Dedifferentiated amniotic fluid mesenchymal stem cell (primary cell): Measurements from ENCODE around the gene PPP6R1.

Experiments
- DNase-seq: peaks from one replicate; pipeline ENCODE4 v3.0.0-alpha.2; 2016; ENCODE audit errors: extremely low spot score

The PPP6R1 gene

DNA sequence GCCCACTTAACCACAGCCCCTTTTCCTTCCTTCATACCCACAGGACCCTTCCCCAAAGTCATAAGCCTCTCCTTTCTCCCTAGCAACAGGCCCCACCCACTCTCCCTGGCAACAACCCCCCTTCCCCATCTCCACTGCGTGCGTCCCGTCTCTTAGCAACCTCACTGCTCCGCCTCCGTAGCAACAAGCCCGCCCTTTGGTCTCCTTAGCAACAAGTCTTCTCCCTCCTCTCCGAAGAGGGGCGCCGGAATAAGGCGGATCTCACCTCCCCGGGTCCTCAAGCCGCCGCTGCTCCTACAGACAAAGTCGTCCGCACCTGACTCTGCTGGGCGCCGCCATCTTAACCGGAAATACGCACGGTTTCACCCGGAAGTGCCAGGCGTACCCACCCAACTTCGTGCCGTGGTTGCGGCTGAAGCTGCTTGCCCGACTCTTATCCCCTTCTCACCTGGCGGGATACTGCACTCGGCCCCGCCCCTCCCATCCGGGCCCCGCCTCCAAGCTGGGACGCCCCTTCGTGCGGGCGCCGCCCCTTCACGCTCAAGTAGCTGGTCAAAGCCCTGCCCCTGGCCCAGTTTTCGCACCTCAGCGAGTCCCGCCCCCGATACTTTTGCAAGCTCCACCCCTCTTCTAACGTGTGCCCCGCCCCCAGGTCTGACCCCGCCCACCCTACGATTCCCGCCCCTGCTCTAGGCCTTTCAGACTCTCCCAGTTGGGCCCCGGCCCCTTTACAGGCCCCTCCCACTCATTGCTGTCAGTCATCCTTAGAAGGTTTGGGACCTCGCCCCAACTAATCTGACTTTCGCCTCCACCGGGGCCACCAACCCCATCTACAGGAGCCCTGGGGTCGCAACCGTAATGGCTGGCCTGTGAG, 21.2 kb upstream of the PPP6R1 start, which contains the start of gene HSPBP1:
TSS of gene HSPBP1 (minus strand) at position 341 of the 874 bp plus-strand sequence. CDS start 502 bp downstream, outside the sequence.
- DNase-seq: peak; percentile 74

DNA sequence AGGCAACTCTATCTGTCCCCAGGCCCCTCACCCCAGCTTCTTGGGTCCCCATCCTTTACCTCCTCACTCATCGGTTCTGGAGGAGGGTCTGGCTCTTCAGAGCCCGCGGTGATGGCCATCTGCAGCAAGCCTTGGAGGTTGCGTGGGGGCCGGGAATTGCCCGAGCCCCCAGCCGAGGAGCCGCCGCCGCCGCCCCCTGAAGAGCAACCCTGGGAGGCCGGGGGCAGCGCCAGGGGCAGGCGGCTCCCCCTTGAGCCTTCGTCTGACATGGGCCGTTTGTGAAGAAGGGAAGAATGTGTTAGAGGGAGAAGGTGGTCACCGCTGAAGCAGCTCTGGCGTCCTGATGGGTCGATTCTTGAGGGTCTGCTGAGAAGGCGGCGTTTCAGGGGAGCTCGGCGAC, 20.5 kb upstream of the PPP6R1 start:
- no peak for DNase-seq

DNA sequence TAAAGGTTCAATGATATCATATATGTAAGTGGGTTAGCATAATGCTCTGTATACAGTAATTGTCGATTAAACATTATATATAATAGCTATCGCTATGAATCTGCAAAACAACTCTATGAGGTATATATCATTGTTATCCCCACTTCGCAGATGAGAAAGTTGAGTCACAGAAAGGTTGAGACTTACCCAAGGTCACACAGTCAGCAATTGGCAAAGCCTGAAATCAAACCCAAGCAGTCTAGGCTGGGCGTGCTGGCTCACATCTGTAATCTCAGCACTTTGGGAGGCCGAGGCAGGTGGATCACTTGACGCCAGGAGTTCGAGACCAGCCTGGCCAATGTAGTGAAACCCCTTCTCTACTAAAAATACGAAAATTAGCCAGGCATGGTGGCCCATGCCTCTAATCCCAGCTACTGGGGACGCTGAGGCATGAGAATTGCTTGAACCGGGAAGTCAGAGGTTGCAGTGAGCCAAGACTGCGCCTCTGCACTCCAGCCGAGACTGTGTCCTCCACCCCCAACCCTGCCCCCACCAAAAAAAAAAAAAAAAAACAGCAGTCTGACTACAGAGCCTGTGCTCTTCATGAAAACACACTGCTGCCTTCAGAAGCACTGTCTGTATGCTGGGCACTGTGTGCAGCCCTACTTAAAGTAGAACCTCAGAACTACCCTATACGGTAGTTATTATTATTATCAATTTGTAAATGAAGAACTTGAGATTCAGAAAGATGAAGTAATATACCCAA, 19.7 kb upstream of the PPP6R1 start:
- DNase-seq: no peak

DNA sequence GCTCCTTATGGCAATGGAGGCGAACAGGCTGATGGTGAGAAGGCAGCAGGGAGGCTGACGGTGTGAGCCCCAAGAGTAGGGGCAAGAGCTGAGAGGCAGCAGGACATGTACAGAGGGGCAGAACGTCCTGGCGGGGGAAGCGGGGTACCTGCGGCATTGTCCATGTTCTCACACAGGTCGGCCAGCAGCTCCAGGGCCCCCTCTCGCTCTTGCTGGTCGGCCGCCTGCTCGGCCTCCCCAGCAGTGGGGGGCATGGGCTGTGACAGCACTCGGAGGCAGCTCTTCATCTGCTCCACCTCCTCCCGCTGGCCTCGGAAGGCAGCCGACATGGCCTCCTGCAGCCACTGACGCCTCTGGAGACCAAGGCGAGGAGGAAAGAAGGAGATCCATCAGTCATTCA, 18.7 kb upstream of the PPP6R1 start:
- no peak for DNase-seq

DNA sequence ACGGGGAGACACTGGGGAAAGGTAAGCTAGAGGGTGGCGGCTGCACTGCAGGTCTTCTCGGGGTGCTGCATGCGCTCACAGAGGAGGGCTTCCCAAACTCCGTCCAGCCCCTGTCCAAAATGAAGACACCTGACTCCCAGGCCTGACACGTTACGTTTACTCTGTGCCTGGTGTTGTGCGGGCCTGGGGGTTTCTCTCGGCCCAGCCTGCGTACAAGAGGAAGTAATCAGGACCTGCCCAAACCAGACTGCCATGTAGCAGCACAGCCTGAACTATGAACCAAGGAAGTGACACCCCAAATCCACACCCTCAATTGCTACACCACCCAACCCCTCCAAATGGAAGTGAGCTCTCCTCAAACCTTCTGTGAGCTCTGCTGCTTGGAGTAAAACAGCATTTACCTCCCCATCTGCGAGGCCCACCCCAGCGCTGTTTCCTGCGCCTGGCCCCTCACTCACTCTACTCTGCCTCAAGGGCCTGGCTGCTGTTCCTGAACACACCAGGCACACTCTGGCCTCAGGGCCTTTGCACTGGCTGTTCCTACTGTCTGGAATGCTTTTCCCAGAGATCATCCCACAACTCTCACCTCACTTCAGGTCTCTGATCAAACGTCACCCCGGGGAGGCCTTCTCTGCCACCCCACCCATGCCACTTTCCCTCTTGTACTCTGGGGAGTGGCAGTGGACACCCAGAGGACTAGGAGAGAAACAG, 18.1 kb upstream of the PPP6R1 start:
- DNase-seq: no peak

DNA sequence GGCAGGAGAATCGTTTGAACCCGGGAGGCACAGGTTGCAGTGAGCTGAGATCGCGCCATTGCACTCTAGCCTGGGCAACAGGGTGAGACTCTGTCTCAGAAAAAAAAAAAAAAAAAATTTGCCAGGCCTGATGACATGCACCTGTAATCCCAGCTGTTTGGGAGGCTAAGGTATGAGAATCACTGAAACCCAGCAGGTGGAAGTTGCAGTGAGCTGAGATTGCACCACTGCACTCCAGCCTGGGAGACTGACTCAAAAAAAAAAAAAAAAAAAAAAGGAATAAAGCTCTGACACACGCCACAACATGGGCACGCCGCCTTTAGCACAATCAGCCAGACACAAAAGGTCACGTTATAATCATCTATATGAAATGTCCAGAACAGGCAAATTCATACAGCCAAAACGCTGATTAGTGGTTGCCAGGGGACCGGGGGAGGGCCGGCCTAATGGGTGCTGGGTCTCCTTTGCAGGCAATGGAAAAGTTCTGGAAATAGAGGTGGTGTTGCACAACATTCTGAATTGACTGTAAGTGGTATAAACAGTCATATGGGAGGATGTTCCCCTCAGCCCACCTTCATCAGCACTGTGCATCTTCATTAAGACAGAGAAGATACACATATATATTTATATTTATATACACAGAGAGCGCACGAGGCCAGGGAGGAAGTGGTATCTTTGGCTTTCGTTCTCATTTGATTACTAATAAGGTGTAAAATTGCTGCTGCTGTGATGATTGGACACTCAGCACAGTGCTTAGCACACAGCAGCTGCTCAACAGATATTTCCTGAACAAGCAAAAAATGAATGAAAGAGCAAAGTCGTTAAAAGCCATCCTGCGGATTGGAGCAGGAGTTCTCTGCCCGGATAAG, 17.3 kb upstream of the PPP6R1 start:
- DNase-seq: no peak

DNA sequence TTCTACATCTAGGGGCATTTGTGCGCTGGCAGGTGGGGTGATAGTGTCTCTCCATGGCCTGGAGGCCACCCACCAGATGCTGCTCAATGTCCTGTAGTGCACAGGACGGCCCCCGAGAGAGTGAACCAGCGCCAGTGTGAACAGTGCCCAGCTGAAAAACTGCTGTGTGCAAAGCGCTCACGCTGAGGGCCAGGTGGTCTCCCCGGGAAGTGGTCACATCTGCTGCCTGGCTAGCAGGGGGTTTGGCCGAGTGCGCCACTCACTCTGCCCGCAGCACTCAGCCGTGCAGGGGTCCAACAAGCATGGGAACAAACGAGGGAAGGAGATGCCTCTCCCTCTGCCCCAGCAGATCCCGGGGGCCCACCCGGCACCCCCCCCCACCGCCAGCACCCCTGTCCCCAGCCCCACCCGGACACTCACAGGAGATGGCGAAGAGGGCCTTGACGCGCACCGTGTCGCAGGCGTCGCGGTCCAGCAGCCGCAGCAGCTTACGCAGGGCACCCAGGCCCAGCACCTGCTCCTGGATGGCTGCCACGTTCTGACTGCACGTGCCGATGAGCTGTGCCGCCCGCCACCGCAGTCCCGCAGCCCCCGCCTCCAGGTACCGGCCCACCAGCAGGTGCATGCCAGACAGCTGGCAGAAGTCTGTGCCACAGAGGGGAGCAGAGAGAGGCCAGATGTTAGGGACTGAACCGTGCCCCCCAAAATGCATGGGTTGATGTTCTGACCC, 15.3 kb upstream of the PPP6R1 start:
- DNase-seq: no peak

DNA sequence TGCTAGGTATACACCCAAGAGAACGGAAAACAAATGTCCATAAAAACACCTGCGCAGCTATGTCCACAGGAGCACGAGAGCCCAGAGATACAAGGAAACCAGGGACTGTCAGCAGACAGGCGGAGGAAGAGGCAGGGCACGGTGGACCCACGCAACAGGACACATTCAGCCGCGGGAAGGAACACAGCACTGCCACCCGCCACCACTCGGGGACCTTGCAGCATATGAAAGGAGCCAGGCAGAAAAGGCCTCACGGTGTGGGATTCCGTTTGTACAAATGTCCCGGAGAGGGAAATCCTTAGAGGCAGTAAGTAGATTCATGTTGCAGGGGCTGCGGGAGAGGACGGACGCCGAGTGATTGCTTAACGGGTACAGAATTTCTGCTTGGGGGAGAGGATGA, 13.3 kb upstream of the PPP6R1 start:
- no peak for DNase-seq

DNA sequence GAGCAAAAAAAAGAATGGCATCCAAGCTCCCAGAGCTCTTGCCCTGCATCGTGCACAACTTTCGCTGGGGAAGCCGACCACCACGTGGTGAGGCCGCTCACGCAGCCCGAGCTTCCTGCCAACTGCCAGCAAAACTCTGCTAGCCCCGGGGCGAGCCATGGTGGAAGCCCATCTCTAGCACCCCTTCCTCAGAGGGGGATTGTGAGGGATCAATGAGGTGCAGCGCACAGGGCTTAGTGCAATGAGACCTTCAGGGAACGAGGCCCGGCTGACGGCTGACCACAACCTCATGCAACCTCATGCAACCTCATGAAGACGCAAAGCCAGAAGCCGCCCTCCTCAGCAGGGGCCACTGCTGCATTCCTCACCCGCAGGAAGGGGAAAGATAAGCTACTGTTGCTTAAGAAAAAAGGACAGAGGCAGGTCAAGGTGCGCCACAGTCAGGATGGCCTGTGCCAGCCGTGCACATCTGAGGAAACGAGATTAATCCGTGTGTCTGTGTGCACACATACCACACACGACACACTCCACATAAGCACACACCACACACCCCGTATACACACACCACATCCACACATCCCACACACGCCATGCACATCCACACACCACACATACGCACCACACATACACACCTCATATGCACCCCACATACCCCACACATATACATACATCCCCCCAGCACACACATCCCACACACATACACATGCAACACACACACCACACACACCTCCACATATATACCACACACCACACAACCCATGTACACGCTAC, 11.5 kb upstream of the PPP6R1 start:
- DNase-seq: no peak

DNA sequence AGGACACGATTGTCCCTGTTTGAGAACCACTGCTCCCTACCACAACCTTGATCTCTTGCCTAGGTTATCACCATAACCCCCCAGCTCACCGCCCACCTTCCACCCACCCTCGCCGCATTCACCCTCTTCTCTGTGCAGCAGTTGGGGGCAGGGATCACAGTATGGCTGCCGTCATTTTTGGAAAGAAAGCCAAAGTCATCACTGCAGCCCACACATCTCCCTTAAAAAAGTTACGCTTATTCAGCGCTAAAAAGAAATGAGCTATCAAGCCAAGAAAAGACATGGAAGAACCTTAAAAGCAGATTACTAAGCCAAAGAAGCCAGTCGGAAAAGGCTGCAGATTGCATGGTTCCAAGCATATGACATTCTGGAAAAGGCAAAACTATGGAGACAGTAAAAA, 10.5 kb upstream of the PPP6R1 start:
- no peak for DNase-seq

DNA sequence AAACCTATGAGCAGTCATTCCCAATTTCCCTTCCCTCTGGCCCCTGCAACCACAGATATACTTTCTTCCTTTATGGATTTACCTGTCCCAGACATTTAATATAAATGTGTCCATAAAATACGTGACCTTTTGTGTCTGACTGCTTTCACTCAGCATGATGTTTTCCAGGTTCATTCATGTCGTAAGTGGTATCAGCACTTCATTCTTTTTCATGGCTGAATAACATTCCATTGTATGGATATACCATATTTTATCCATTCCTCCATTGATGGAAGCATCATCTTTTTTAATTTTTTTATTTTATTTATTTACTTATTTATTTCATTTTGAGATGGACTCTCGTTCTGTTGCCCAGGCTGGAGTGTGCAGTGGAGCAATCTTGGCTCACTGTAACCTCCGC, 8.0 kb upstream of the PPP6R1 start:
- DNase-seq: no peak

DNA sequence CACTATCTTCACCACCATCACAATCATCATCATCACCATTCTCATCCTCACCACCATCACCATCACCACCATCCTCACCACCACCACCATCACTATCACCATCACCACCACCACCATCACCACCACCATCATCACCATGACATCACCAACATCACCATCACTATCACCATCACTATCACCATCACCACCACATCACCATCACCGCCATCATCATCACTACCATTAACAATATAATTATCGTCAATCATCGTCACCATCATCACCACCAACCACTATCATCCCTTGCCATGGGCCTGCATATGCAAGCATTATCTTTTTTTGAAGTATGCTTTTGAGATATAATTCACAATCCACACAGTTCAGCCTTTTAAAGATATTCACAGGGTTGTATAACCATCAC, 7.6 kb upstream of the PPP6R1 start:
- no peak for DNase-seq

DNA sequence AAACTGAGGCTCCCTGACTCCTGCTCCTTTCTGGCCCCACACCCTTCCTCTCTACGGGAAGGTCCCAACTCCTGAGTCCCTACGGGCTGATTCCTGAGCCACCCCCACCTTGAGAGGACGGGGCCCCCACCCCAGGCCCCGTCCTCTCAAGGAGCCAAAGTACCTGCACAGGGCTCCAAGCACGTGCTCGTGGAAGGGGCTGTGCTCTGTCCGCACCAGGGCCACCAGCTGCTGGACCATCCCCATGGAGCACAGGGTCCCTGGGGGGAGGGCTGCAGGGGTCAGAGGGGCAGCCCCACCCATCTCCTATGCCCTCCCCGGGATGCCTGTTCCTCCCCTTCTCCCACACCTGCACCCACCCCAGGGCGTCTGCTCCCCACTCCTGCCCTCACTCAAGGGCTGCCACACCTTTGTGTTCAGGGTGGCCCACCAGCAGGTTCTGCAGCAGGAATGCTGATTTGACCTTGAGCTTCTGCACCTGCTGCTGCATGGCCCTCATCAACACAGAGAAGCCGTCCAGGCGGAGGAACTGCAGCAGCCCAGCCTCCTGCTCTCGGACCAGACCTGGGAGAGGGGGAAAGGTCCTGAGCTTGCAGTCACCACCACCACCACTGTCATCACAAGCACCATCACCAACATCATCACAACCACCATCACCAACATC, 7.0 kb upstream of the PPP6R1 start:
- DNase-seq: no peak

DNA sequence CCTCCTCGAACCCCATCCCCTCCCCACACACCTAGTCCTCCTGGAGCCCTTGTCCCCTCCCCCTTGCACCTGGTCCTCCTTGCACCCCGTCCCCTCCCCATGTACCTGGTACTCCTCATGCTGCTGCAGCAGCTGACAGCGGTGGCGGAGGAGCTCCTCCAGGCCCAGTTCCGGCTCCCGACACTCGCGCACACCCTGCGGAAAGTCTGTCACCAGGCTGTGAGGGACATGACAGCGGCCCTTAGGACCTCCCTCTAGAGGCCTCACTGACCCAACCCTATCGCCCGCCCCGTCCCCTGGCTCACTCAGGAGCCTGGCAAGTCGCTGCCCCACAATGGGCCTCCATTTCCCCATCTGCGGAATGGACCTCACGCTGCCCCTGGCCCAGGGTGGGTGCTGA, 6.4 kb upstream of the PPP6R1 start:
- no peak for DNase-seq

DNA sequence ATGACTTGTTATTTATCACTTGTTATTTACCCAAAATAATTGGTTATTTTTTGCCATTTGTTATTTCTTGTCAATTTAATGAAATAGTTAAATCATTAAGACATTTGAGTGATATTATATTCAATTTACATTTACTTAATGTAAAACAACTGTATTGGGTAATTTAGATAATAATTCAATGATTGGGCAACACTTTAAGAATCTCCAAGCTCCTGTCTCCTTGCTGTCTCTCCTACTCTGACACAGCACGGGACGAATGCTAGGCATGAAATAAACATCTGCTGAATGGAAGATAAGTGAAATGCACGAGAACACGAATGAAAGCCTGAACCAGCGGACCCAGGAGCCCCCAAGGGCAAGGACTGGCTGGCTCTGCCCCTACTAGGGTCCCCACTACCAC, 5.7 kb upstream of the PPP6R1 start:
- no peak for DNase-seq

DNA sequence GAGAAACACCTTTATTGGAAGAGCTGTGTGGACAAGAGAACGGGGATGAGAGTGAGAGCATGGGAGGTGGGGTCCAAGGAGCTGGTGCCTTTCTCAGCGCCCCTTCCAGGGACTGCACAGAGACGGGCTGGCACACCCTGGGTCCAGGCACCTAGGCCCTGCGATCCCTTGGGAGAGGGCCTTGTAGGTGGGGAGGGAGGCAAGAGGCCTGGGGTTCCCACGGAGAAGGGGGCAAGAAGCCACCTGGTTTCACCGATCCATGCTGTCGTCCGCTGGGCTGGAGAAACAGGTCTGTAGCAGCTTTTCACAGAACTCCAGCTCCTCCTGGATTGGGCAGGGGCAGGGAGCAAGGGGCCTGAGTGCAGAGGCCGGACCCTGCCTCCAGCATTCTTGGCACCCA, 3.5 kb upstream of the PPP6R1 start:
- DNase-seq: no peak

DNA sequence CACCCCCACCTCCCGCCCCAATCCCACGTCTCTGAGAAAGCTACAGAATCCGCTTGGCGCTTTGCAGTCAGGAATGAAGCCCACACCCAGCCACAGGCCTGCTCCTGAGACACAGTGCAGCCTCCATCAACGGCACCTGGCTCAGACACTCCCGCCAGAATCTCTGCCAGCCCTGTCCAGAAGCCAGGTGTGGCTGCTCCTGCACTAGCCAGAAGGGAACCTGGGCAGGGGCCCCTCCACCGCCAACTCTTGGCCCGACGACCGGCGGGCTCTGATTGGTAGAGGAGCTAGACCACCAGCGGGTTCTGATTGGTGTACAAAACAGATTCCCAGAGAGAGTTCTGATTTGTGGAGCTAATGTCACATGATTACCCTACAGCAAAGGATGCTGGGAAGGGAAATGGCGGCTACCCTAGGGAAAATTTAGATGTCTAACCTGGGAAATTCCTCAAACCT, 2.9 kb upstream of the PPP6R1 start:
- DNase-seq: no peak

DNA sequence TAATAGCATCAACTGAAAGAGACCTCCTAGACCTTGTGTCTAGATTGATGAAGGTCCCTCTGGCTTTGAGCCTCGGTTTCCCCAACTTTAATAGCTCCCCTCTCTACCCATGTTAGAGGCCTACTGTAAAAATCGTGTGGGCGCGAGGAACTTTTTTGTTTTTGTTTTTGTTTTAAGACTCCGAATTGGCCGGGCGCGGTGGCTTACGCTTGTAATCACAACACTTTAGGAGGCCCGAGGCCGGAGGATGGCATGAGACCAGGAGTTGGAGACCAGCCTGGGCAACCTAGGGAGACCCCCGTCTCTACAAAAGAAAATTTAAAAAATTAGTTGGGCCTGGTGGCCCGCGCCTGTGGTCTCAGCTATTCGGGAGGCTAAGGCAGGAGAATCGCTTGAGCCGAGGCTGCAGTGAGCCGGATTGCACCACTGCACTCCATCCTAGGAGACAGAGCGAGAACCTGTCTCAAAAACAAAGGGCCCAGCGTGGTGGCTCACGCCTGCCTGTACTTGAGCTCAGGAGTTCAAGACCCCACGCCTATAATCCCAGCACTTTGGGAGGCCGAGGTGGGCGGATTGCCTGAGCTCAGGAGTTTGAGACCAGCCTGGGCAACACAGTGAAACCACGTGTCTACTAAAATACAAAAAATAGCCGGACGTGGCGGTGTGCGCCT, 858 bp upstream of the PPP6R1 start:
- no peak for DNase-seq

DNA sequence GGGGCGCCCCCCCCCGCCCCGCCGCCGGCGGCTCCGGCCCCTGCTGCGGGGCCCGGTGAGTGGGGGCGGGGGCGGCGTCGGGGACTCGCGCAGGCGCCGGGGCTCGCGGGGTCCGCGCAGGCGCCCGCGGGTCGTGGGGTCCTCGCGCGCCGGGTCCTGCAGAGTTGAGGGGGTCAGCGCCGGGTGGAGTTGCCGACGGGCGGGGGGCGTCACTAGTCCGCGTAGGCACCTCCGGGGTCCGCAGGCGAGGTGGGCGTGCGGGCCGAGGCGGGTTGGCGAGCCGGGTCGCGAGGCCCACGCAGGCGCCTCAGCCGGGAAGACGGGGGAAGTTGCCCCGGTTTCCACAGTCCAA, 365 bp downstream of the PPP6R1 start:
- DNase-seq: no peak
